ENCODE data around the gene TRO. TPM values are rescaled to one million over a fixed set of nuclear protein-coding genes. Genes with fewer than 3 reads are reported as not detected.

The TRO gene
- polyA plus RNA-seq, 6 donors from 2014 or later, result 0.40 to 1.6 (median 1.4) TPM; not detected in 1

- H3K36me3 Mint-ChIP-seq, result peaks cover 0 to 6% of the 10 kb centered on the region in 2 donors
- H3K4me3 Mint-ChIP-seq, result no peak overlapping the region
- DNase-seq (no peak), ATAC-seq (ENCODE audit: low read depth in 2 of 2) (no peak)
- H3K9me3 Mint-ChIP-seq, result peaks cover 0 to 19% (median 4%) of the 10 kb centered on the region in 7 donors
- H3K27me3 Mint-ChIP-seq, result peaks cover 0 to 4% (median 2%) of the 10 kb centered on the region in 3 donors
- no peaks in the 10 kb centered on the region for H3K4me1 Mint-ChIP-seq
- H3K27ac Mint-ChIP-seq, result no peak overlapping the region
Observed at GRCh38 chrX:54980334-54980733, 59.7 kb downstream of the TRO start.

Other genes starting within 250 kb of the TRO start
- not detected for gene ITIH6, start 122.6 kb upstream of the TRO start, polyA plus RNA-seq (ENCODE audit: low read depth in 6 of 6)
- gene MAGED2, start 113.1 kb upstream of the TRO start, polyA plus RNA-seq (ENCODE audit: low read depth in 6 of 6), result 10 to 100 TPM; 64.3 to 78.3 (median 75.0) TPM
- gene PFKFB1, start 73.4 kb downstream of the TRO start, polyA plus RNA-seq (ENCODE audit: low read depth in 6 of 6), result under 1 TPM in 2 of 6 donors, not detected in 4; 0.16 to 0.22 TPM
- 10 to 100 TPM; 11.8 to 28.6 (median 21.6) TPM for gene APEX2, start 79.5 kb downstream of the TRO start, polyA plus RNA-seq (ENCODE audit: low read depth in 6 of 6)
- 10 to 100 TPM in 1 of 6 donors, 1 to 10 TPM in 3, under 1 TPM in 1, not detected in 1; 0.21 to 12.6 (median 1.4) TPM for gene ALAS2, start 110.2 kb downstream of the TRO start, polyA plus RNA-seq (ENCODE audit: low read depth in 6 of 6)
- gene PAGE2B, start 154.2 kb downstream of the TRO start, polyA plus RNA-seq (ENCODE audit: low read depth in 6 of 6), result not detected
- gene PAGE2, start 168.2 kb downstream of the TRO start, polyA plus RNA-seq (ENCODE audit: low read depth in 6 of 6), result not detected

Data from naive B cell (primary cell).